22Rv1 (cell line): ENCODE data around the gene NANOGP8.

Experiments
- CTCF ChIP-seq: fragments of 450-650 bp; IDR thresholded peaks from 2 replicates; pipeline ENCODE4 v1.5.1; 2017; ENCODE audit warnings: mild to moderate bottlenecking
- ZFX ChIP-seq: fragments of 450-650 bp; IDR thresholded peaks from 2 replicates; pipeline ENCODE4 v1.6.1; 2017; ENCODE audit warnings: antibody characterized with exemption, borderline replicate concordance

GRCh38 chr15:35101335-35101734 is 16.2 kb upstream of the NANOGP8 start:
- TF ChIP-seq CTCF = no peak
- no peak for TF ChIP-seq ZFX
